Measurements from ENCODE around the gene P2RX6. TPM values are rescaled to one million over a fixed set of nuclear protein-coding genes. Genes with fewer than 3 reads are reported as not detected.
"Not testable (repeated sequence)": the region's sequence is repeated elsewhere in the genome, so short reads cannot be mapped to it uniquely, and the experiment has no call there.

The P2RX6 gene
- total RNA-seq, 1 experiment from 2014 or later = 0.46 TPM

GRCh38 chr22:21003782-21004181 is 11.2 kb upstream of the P2RX6 start:
- ATAC-seq (no peak), DNase-seq (ENCODE audit: low read depth, low spot score) (no peak)
- Histone ChIP-seq H3K4me3 (ENCODE audit: low read depth in 2 of 2, low read length in 2 of 2) (no peak overlapping the region; a peak in 1 of 4 replicates), H3K4me1 (ENCODE audit: control insufficient read depth, insufficient read depth, low read length) (peaks cover 9% of the 10 kb centered on the region), H3K9me3 (ENCODE audit: control insufficient read depth, insufficient read depth, low read depth, low read length) (no peaks in the 10 kb centered on the region), H3K27ac (ENCODE audit: low read length) (no peak overlapping the region), H3K36me3 (ENCODE audit: control insufficient read depth, insufficient read depth, low read length) (no peaks in the 10 kb centered on the region; the same call in 1 of the 2 replicates), H3K27me3 (ENCODE audit: control insufficient read depth, insufficient read depth, low read length) (no peaks in the 10 kb centered on the region)
- no TSS peak for BruUV-seq (replicated peaks)
- ChIA-PET CTCF (interaction anchor here (0.6 kb wide), 1 partner anchor 21 kb away, joined by 5 read pairs; no protein-coding TSS in a partner anchor), POLR2A (interaction anchor here (0.6 kb wide), 1 partner anchor 34 kb away, joined by 4 read pairs; no protein-coding TSS in a partner anchor)
- no peak for TF ChIP-seq TCF7L2 (IDR thresholded peaks at IDR 0.05; ENCODE audit: low read depth, low read length)
- TF ChIP-seq, protein P1, sequence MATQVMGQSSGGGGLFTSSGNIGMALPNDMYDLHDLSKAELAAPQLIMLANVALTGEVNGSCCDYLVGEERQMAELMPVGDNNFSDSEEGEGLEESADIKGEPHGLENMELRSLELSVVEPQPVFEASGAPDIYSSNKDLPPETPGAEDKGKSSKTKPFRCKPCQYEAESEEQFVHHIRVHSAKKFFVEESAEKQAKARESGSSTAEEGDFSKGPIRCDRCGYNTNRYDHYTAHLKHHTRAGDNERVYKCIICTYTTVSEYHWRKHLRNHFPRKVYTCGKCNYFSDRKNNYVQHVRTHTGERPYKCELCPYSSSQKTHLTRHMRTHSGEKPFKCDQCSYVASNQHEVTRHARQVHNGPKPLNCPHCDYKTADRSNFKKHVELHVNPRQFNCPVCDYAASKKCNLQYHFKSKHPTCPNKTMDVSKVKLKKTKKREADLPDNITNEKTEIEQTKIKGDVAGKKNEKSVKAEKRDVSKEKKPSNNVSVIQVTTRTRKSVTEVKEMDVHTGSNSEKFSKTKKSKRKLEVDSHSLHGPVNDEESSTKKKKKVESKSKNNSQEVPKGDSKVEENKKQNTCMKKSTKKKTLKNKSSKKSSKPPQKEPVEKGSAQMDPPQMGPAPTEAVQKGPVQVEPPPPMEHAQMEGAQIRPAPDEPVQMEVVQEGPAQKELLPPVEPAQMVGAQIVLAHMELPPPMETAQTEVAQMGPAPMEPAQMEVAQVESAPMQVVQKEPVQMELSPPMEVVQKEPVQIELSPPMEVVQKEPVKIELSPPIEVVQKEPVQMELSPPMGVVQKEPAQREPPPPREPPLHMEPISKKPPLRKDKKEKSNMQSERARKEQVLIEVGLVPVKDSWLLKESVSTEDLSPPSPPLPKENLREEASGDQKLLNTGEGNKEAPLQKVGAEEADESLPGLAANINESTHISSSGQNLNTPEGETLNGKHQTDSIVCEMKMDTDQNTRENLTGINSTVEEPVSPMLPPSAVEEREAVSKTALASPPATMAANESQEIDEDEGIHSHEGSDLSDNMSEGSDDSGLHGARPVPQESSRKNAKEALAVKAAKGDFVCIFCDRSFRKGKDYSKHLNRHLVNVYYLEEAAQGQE (IDR thresholded peaks at IDR 0.05; ENCODE audit: insufficient read depth in 1 of 2, low read depth in 2 of 2, low read length in 1 of 2) = no peak
- no peak for TF ChIP-seq SIN3A (IDR thresholded peaks at IDR 0.05; ENCODE audit: borderline replicate concordance, insufficient read depth, low read depth, low read length)
- no peak for TF ChIP-seq POLR2AphosphoS5 (IDR thresholded peaks at IDR 0.05; ENCODE audit: low read depth, low read length)
- TF ChIP-seq, protein P2, sequence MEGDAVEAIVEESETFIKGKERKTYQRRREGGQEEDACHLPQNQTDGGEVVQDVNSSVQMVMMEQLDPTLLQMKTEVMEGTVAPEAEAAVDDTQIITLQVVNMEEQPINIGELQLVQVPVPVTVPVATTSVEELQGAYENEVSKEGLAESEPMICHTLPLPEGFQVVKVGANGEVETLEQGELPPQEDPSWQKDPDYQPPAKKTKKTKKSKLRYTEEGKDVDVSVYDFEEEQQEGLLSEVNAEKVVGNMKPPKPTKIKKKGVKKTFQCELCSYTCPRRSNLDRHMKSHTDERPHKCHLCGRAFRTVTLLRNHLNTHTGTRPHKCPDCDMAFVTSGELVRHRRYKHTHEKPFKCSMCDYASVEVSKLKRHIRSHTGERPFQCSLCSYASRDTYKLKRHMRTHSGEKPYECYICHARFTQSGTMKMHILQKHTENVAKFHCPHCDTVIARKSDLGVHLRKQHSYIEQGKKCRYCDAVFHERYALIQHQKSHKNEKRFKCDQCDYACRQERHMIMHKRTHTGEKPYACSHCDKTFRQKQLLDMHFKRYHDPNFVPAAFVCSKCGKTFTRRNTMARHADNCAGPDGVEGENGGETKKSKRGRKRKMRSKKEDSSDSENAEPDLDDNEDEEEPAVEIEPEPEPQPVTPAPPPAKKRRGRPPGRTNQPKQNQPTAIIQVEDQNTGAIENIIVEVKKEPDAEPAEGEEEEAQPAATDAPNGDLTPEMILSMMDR (IDR thresholded peaks at IDR 0.05) = no peak
- in situ Hi-C loops (cut with HindIII; ENCODE audit: low pct_unique_long_range_greater_than_20kb, low sequenced_read_pairs) = no loop called here
- intact Hi-C loops (cut with micrococcal nuclease; ENCODE audit: unreplicated experiment) = no loop called here

GRCh38 chr22:21009208-21009607 is 5.8 kb upstream of the P2RX6 start:
- H3K27me3 ChIP-seq (ENCODE audit: control insufficient read depth, insufficient read depth, low read length); intact Hi-C loops (cut with micrococcal nuclease; ENCODE audit: unreplicated experiment); POLR2A ChIA-PET; H3K4me3 ChIP-seq (ENCODE audit: low read depth in 2 of 2, low read length in 2 of 2); in situ Hi-C loops (cut with HindIII; ENCODE audit: low pct_unique_long_range_greater_than_20kb, low sequenced_read_pairs); H3K36me3 ChIP-seq (ENCODE audit: control insufficient read depth, insufficient read depth, low read length); H3K27ac ChIP-seq (ENCODE audit: low read length); H3K4me1 ChIP-seq (ENCODE audit: control insufficient read depth, insufficient read depth, low read length); CTCF ChIA-PET; BruUV-seq (replicated peaks); H3K9me3 ChIP-seq (ENCODE audit: control insufficient read depth, insufficient read depth, low read depth, low read length); DNase-seq (ENCODE audit: low read depth, low spot score); ATAC-seq: not testable (repeated sequence)

DNA sequence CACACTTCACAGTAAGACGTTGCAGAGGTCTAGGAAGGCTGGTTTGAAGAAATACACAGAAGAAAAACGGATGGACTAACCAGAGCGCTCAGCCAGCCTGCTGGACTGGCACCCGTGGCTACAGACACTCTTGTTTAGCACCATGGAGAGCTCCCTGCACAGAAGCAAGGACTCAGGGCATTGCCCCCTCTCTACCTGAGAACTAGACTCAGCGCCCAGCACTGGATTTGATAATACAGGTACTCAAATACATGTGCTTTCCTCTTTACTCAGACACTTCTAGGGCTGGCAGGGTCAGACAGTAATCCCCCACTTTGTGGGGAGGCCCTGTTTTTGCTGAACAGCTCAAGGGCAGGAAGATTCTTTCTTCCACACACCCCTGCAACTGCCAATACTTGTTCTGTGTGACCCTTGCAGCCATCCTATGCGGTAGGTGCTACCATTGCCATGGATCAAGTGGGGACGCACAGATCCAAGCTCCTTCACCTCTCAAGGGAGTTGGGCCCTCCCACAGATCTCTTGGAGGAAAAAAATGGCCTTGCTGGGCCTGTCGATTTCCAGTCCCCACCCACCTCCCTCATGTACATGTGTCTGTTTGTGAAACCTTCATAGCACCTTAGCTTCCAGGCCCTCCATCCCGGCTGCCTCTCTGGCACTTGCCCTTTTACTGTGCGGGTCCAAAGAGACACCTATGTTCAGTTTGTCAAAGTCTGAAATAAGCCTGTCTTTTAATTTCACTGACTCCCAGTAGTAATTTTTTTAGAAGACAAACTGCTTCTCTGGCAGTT is 5.1 kb upstream of the P2RX6 start:
- POLR2A ChIA-PET = no interaction called here
- H3K9me3 ChIP-seq (ENCODE audit: control insufficient read depth, insufficient read depth, low read depth, low read length) = no peaks in the 10 kb centered on the region
- no peaks in the 10 kb centered on the region for H3K27me3 ChIP-seq (ENCODE audit: control insufficient read depth, insufficient read depth, low read length)
- intact Hi-C loops (cut with micrococcal nuclease; ENCODE audit: unreplicated experiment) = no loop called here
- H3K4me1 ChIP-seq (ENCODE audit: control insufficient read depth, insufficient read depth, low read length) = peaks cover 9% of the 10 kb centered on the region
- CTCF ChIA-PET = no interaction called here
- TF ChIP-seq, protein P2 (IDR thresholded peaks at IDR 0.05) = no peak
- TF ChIP-seq, protein P1 (IDR thresholded peaks at IDR 0.05; ENCODE audit: insufficient read depth in 1 of 2, low read depth in 2 of 2, low read length in 1 of 2) = peak; percentile 89 to 90
- TF ChIP-seq TCF7L2 (IDR thresholded peaks at IDR 0.05; ENCODE audit: low read depth, low read length) (no peak), POLR2AphosphoS5 (IDR thresholded peaks at IDR 0.05; ENCODE audit: low read depth, low read length) (no peak)
- DNase-seq (ENCODE audit: low read depth, low spot score) (no peak), ATAC-seq (no peak)
- H3K4me3 ChIP-seq (ENCODE audit: low read depth in 2 of 2, low read length in 2 of 2) = no peak overlapping the region
- in situ Hi-C loops (cut with HindIII; ENCODE audit: low pct_unique_long_range_greater_than_20kb, low sequenced_read_pairs) = no loop called here
- no peak overlapping the region for H3K27ac ChIP-seq (ENCODE audit: low read length)
- H3K36me3 ChIP-seq (ENCODE audit: control insufficient read depth, insufficient read depth, low read length) = no peaks in the 10 kb centered on the region
- BruUV-seq (replicated peaks) = no TSS peak

Measured in Panc1 (cell line).